HepG2 (cell line): Measurements from ENCODE around the gene EPHX1. TPM values are rescaled to one million over a fixed set of nuclear protein-coding genes. Genes with fewer than 3 reads are reported as not detected.

Experiments
- AGO1 ChIP-seq: fragments of 200-400 bp; formaldehyde crosslinking; IDR thresholded peaks from 2 replicates; pipeline ENCODE4 v1.6.1; 2017; ENCODE audit warnings: mild to moderate bottlenecking, low read depth, low read length, moderate library complexity; ENCODE audit not compliant: poor library complexity, severe bottlenecking
- ARNT2 ChIP-seq: sonication (generic); formaldehyde crosslinking; IDR thresholded peaks from 2 replicates; pipeline ENCODE4 v1.8.0; 2022; ENCODE audit warnings: mild to moderate bottlenecking, low read depth, missing genetic modification reagents, moderate library complexity
- FOSL2 ChIP-seq: sonication (generic); formaldehyde crosslinking; IDR thresholded peaks from 2 replicates; pipeline ENCODE4 v1.4.0; 2020; ENCODE audit warnings: missing genetic modification reagents
- HOXA7 ChIP-seq: sonication (generic); formaldehyde crosslinking; IDR thresholded peaks from 2 replicates; pipeline ENCODE4 v1.8.1; 2022; ENCODE audit warnings: mild to moderate bottlenecking, missing genetic modification reagents, moderate library complexity
- JUNB ChIP-seq: sonication (generic); formaldehyde crosslinking; IDR thresholded peaks from 2 replicates; pipeline ENCODE4 v1.8.0; 2022; ENCODE audit warnings: missing genetic modification reagents, mild to moderate bottlenecking, borderline replicate concordance
- NFKB2 ChIP-seq: sonication (generic); formaldehyde crosslinking; IDR thresholded peaks from 2 replicates; pipeline ENCODE4 v1.4.0; 2020; ENCODE audit warnings: missing genetic modification reagents, borderline replicate concordance
- POLR2AphosphoS5 ChIP-seq: IDR thresholded peaks from 2 replicates; pipeline ENCODE4 v1.6.1; 2012; ENCODE audit warnings: low read depth, low read length
- PREB ChIP-seq: sonication (generic); formaldehyde crosslinking; IDR thresholded peaks from 2 replicates; pipeline ENCODE4 v1.4.0; 2020; ENCODE audit warnings: missing genetic modification reagents
- WIZ ChIP-seq: sonication (generic); formaldehyde crosslinking; IDR thresholded peaks from 2 replicates; pipeline ENCODE4 v1.5.1; 2020; ENCODE audit warnings: mild to moderate bottlenecking, missing genetic modification reagents
- ZBTB21 ChIP-seq: sonication (generic); formaldehyde crosslinking; IDR thresholded peaks from 2 replicates; pipeline ENCODE4 v1.4.0; 2020; ENCODE audit warnings: missing genetic modification reagents
- ZNF775 ChIP-seq: sonication (generic); formaldehyde crosslinking; IDR thresholded peaks from 2 replicates; pipeline ENCODE4 v1.4.0; 2020; ENCODE audit warnings: missing genetic modification reagents, mild to moderate bottlenecking, moderate library complexity, borderline replicate concordance
- polyA plus RNA-seq, 8 experiments: library from polyadenylated mRNA; depleted of rRNA in 3 of 8; stranded (reverse) in 7 of 8; unstranded in 1 of 8; fragments of >200 nt; fragmentation: Illumina TruSeq in 4 of 8; extraction: Trizol in 4 of 8; gene quantifications; 2 replicates each; pipeline versions ENCODE4 v1.2.1 to v1.2.3, GENCODE V29; 2011 to 2016; ENCODE audit warnings: low read depth in 4 of 8, missing spikeins in 1 of 8, mixed read lengths in 1 of 8; ENCODE audit not compliant: insufficient read depth in 1 of 8
- total RNA-seq, 5 experiments: library from RNA; depleted of rRNA; stranded (reverse); fragments of >200 nt; fragmentation: Illumina TruSeq; extraction: Trizol; gene quantifications; 2 replicates each; pipeline ENCODE4 v1.2.3, GENCODE V29; 2016; ENCODE audit warnings: low read depth in 1 of 5
- TF ChIP-seq, protein P1 (sequence below), 2 experiments: sonication (generic) in 1 of 2; formaldehyde crosslinking in 1 of 2; IDR thresholded peaks; 2 replicates each; pipeline versions ENCODE4 v1.4.0 to v1.6.1; 2018 to 2020; ENCODE audit warnings: missing genetic modification reagents in 2 of 2, borderline replicate concordance in 1 of 2, low read depth in 1 of 2, mild to moderate bottlenecking in 1 of 2, missing biosample characterization in 1 of 2
- TF ChIP-seq, protein P2 (sequence below): sonication (generic); formaldehyde crosslinking; IDR thresholded peaks from 2 replicates; pipeline ENCODE4 v1.4.0; 2020; ENCODE audit warnings: missing genetic modification reagents
- TF ChIP-seq, protein P3 (sequence below): sonication (generic); formaldehyde crosslinking; conservative IDR thresholded peaks from 2 replicates; pipeline ENCODE4 v1.8.0; 2022; ENCODE audit warnings: mild to moderate bottlenecking, moderate library complexity, missing genetic modification reagents
- TF ChIP-seq, protein P4 (sequence below): sonication (generic); formaldehyde crosslinking; IDR thresholded peaks from 2 replicates; pipeline ENCODE4 v1.4.0; 2020; ENCODE audit warnings: mild to moderate bottlenecking, missing genetic modification reagents

The EPHX1 gene
- total and polyA plus RNA-seq, 2 of the 13 experiments (the other 11 are each of a cell fraction or from before 2014, with no cell fraction given), result 27.7 to 36.5 TPM

DNA sequence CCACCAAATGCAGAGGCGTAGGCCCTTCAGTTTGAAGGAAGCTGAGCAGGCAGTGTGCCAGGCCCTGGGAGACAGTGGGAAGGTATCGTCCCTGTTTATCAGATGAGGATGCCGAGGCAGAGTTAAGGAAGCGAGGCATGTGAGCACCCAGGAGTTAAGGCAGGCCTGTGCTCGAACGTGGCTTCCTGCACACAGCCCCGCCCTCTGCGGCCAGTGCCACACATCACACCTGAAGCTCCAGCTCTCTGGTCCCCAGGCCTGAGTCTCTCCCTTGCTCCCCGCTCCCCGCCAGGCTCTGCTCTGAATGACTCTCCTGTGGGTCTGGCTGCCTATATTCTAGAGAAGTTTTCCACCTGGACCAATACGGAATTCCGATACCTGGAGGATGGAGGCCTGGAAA lies 32.1 kb downstream of the EPHX1 start (continued):
- no peak for TF ChIP-seq JUNB
- TF ChIP-seq, protein P1, sequence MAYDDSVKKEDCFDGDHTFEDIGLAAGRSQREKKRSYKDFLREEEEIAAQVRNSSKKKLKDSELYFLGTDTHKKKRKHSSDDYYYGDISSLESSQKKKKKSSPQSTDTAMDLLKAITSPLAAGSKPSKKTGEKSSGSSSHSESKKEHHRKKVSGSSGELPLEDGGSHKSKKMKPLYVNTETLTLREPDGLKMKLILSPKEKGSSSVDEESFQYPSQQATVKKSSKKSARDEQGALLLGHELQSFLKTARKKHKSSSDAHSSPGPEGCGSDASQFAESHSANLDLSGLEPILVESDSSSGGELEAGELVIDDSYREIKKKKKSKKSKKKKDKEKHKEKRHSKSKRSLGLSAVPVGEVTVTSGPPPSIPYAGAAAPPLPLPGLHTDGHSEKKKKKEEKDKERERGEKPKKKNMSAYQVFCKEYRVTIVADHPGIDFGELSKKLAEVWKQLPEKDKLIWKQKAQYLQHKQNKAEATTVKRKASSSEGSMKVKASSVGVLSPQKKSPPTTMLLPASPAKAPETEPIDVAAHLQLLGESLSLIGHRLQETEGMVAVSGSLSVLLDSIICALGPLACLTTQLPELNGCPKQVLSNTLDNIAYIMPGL (CRISPR knock-in tag; IDR thresholded peaks at IDR 0.05; ENCODE audit: borderline replicate concordance in 1 of 2, low read depth in 1 of 2), result no peak
- no peak for TF ChIP-seq FOSL2 (CRISPR knock-in tag)
- no peak for TF ChIP-seq NFKB2 (CRISPR knock-in tag)
- TF ChIP-seq WIZ, result no peak
- no peak for TF ChIP-seq HOXA7 (CRISPR knock-in tag)
- TF ChIP-seq PREB (CRISPR knock-in tag), result no peak
- peak; percentile 60 for TF ChIP-seq AGO1
- TF ChIP-seq, protein P2, sequence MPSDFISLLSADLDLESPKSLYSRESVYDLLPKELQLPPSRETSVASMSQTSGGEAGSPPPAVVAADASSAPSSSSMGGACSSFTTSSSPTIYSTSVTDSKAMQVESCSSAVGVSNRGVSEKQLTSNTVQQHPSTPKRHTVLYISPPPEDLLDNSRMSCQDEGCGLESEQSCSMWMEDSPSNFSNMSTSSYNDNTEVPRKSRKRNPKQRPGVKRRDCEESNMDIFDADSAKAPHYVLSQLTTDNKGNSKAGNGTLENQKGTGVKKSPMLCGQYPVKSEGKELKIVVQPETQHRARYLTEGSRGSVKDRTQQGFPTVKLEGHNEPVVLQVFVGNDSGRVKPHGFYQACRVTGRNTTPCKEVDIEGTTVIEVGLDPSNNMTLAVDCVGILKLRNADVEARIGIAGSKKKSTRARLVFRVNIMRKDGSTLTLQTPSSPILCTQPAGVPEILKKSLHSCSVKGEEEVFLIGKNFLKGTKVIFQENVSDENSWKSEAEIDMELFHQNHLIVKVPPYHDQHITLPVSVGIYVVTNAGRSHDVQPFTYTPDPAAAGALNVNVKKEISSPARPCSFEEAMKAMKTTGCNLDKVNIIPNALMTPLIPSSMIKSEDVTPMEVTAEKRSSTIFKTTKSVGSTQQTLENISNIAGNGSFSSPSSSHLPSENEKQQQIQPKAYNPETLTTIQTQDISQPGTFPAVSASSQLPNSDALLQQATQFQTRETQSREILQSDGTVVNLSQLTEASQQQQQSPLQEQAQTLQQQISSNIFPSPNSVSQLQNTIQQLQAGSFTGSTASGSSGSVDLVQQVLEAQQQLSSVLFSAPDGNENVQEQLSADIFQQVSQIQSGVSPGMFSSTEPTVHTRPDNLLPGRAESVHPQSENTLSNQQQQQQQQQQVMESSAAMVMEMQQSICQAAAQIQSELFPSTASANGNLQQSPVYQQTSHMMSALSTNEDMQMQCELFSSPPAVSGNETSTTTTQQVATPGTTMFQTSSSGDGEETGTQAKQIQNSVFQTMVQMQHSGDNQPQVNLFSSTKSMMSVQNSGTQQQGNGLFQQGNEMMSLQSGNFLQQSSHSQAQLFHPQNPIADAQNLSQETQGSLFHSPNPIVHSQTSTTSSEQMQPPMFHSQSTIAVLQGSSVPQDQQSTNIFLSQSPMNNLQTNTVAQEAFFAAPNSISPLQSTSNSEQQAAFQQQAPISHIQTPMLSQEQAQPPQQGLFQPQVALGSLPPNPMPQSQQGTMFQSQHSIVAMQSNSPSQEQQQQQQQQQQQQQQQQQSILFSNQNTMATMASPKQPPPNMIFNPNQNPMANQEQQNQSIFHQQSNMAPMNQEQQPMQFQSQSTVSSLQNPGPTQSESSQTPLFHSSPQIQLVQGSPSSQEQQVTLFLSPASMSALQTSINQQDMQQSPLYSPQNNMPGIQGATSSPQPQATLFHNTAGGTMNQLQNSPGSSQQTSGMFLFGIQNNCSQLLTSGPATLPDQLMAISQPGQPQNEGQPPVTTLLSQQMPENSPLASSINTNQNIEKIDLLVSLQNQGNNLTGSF (CRISPR knock-in tag), result no peak
- no peak for TF ChIP-seq ZNF775 (CRISPR knock-in tag)
- TF ChIP-seq, protein P3, sequence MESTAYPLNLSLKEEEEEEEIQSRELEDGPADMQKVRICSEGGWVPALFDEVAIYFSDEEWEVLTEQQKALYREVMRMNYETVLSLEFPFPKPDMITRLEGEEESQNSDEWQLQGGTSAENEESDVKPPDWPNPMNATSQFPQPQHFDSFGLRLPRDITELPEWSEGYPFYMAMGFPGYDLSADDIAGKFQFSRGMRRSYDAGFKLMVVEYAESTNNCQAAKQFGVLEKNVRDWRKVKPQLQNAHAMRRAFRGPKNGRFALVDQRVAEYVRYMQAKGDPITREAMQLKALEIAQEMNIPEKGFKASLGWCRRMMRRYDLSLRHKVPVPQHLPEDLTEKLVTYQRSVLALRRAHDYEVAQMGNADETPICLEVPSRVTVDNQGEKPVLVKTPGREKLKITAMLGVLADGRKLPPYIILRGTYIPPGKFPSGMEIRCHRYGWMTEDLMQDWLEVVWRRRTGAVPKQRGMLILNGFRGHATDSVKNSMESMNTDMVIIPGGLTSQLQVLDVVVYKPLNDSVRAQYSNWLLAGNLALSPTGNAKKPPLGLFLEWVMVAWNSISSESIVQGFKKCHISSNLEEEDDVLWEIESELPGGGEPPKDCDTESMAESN (CRISPR knock-in tag), result no peak
- no peak for TF ChIP-seq ZBTB21 (CRISPR knock-in tag)
- TF ChIP-seq POLR2AphosphoS5, result 0 out of 2 replicates have a peak, but pooled peaks have one; percentile 13
- TF ChIP-seq, protein P4, sequence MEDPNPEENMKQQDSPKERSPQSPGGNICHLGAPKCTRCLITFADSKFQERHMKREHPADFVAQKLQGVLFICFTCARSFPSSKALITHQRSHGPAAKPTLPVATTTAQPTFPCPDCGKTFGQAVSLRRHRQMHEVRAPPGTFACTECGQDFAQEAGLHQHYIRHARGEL, result no peak
- TF ChIP-seq ARNT2 (CRISPR knock-in tag), result no peak
